Left colon (tissue), 2 donors: Measurements from ENCODE around the gene SLC6A19. TPM values are rescaled to one million over a fixed set of nuclear protein-coding genes. Genes with fewer than 3 reads are reported as not detected.

Source experiments
- ATAC-seq: fragments of 200-7000 bp; cut with Tn5 transposase; one replicate; pipeline ENCODE4 v1.9.1; 2020; ENCODE audit warnings: mild to moderate bottlenecking, moderate library complexity
- DNase-seq, 2 donors: peaks; one replicate each; pipeline ENCODE4 v3.0.0-alpha.2; 2020
- intact Hi-C, 2 donors: fragments of 100-400 bp; cut with DNase I in 1 of 2; cut with micrococcal nuclease in 1 of 2; formaldehyde crosslinking; loops; one replicate each; pipeline versions ENCODE4 v1.11.2 to v1.14.0; 2022; cut with DNase I, micrococcal nuclease
- total RNA-seq, 2 donors: library from RNA; stranded (reverse); fragmentation: NEBNext Ultra II Directional; extraction: Animal tissue kit (Norgen Biotek cat#: 25700); gene quantifications; one replicate each; pipeline ENCODE4 v1.2.1, GENCODE V29; 2021
- donor health status: DM: no; HTN: no; CAD: no.
- donor health status: DM: yes; HTN: yes; CAD: no.

The SLC6A19 gene
- total RNA-seq, 2 donors from 2014 or later: 5.8 to 72.5 TPM

DNA sequence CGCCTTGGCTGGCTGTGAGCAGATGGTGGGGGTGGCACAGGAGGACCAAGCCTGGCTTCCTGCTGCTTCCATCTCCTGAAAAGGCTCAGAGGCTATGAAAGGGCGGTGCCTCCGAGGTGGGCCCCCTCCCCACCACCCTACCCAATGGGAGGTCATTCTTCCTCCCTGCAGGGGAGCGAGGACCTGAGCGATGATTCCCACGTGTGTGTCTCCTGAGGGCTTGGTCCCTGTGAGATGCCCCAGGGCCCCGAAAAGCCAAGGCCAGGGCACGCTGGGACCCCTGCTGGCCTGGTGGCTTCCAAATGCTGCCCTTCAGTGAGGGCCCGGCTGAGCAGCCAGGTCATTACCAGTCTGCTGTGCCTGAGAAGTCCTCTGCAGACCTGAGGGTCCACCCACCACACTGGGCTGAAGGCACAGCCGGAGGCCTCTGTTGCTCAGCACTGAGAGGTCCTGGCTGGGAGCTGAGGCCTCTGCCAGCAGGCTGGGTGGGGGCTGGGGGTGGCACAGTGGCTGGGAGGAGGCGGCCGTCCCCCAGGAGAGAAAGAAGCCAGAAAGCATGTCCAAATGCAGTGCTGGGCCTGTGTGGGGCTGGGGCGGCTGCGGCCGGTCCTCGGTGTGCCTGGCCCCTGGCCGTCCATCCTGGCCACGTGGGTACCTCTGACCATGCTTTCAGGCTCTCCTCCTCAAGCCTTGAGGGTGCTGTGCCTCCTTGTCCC is 14.0 kb upstream of the SLC6A19 start:
- ATAC-seq (no peak), DNase-seq (peak in 1 of 2 donors; percentile 20)
- intact Hi-C loops: no loop called here

- intact Hi-C loops: no loop called here
- DNase-seq (peak in 1 of 2 donors; percentile 8), ATAC-seq (no peak)
Observed at GRCh38 chr5:1187950-1188334, 13.5 kb upstream of the SLC6A19 start.

DNA sequence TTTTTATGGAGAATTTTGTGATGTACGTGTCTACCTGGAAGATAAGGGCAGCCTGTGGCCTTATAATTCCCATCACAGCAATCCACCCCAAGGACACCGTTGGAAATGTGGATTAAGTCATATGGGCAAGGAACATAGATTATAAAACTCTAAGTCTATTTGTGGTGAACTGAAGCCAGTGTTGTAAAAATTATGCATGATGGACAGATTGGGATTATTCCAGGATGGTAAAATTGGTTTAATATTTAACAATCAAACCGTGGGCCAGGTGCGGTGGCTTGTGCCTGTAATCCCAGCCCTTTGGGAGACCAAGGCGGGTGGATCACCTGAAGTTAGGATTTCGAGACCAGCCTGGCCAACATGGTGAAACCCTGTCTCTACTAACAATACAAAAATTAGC is 12.9 kb upstream of the SLC6A19 start:
- intact Hi-C loops: no loop called here
- DNase-seq (peak in 1 of 2 donors; percentile 21), ATAC-seq (peak; percentile 79)

DNA sequence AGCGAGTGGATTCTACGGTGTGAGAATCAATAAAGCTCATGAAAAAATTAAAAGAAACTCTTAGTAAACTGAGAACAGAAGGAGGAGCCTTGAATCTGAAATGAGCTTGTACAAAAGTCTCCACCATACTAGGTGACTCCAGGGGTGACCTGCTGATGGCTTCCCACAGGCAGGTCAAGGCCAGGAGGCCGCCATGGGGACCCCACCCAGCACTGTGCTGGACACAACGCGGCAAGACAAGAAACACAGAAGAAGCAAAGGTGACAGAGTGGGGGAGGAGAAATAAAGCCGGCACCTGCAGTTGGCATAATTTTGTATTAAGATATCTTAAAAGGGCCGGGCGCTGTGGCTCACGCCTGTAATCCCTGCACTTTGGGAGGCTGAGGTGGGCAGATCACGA is 12.1 kb upstream of the SLC6A19 start:
- DNase-seq: no peak
- intact Hi-C loops: no loop called here
- ATAC-seq: no peak

DNA sequence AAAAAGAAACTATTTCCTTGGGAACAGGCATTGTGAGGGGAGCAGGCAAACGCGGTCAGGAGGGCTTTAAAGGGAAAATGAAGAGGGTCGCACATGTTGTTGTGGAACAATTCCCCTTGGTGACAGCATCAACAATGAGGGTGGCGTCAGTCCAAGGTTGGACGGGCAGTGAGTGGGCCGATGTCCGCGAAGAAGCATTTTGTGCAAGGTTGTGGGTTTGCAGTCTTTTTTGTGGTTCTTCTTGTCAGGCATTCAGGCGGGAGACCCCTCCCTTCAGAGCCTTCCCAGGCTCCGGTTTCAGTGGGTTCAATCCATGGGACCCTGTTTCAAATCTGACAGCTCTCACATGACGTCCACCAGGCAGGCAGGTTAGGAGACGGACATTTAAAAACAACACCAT is 11.1 kb upstream of the SLC6A19 start:
- intact Hi-C loops: no loop called here
- DNase-seq (peak in 1 of 2 donors; percentile 7), ATAC-seq (no peak)

DNA sequence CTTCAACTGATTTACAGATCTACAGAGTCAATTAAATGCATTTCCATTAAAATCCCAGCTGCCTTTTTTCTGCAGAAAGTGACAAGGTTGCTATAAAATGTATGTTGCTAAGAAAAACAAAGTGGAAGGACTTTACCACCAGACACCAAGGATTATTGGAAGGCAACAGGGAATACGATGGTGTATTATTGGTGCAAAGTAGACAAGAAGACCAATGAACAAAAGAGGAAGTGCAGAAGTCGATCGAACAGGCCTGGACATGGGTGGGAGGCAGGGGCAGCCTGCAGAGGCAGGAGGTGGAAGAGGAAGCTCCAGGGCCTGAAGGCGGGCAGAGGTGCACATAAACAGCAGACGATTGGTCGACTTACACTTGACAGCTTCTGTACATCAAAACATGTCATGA is 10.6 kb upstream of the SLC6A19 start:
- no peak for ATAC-seq
- intact Hi-C loops: no loop called here

DNA sequence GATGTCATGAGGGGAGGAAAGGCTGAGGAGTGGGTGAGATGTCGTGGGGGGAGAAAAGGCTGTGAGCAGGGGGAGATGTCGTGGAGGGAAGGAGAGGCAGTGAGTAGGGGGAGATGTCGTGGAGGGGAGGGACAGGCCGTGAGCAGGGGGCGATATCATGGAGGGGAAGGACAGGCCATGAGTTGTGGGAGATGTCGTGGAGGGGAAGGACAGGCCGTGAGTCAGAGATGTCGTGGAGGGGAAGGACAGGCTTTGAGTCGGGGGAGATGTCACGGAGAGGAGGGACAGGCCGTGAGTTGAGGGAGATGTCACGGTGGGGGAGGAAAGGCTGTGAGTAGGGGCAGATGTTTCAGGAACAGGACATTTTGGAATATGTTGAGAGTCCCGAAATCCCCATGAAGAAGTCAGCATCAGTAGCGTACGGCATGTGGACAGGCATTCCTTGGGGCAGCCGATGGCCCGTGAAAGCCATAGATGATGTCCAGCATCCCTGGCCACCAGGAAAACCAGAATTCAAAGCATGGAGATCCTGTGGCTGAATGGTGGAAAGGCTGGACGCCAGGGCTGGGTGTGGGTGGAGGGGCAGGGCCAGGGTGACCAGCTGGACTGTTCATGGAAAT is 8.3 kb upstream of the SLC6A19 start:
- ATAC-seq: no peak
- intact Hi-C loops: no loop called here
- DNase-seq: peak in 1 of 2 donors; percentile 10

More for the DNA sequence above, 10.6 kb upstream of the SLC6A19 start:
- DNase-seq: peak in 1 of 2 donors; percentile 30

DNA sequence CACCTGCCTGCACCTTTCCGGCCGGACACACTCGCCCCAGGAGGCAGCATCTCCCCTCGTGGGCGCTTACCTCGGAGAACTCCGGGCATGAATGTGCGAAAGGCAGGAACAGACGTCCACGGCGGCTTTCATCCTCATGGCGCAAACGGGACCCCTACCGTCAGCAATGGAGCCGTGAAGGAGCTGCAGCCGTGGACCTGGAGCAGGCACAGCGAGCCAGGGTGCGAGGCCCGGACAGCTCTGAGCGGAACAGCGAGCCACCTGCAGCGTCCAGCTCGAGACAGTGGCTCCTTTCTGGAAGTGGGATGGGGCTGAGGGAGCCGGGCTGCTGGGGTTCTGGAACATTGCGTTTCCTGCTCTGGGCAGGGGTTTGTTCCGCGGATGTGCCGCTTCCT is 7.8 kb upstream of the SLC6A19 start:
- intact Hi-C loops: no loop called here
- no peak for ATAC-seq
- peak in 1 of 2 donors; percentile 13 for DNase-seq

GRCh38 chr5:1194378-1194777 is 7.0 kb upstream of the SLC6A19 start:
- intact Hi-C loops: no loop called here
- no peak for DNase-seq
- ATAC-seq: no peak

- intact Hi-C loops: no loop called here
- no peak for ATAC-seq
- DNase-seq: peak in 1 of 2 donors; percentile 10
Observed at GRCh38 chr5:1195439-1195838, 6.0 kb upstream of the SLC6A19 start.

DNA sequence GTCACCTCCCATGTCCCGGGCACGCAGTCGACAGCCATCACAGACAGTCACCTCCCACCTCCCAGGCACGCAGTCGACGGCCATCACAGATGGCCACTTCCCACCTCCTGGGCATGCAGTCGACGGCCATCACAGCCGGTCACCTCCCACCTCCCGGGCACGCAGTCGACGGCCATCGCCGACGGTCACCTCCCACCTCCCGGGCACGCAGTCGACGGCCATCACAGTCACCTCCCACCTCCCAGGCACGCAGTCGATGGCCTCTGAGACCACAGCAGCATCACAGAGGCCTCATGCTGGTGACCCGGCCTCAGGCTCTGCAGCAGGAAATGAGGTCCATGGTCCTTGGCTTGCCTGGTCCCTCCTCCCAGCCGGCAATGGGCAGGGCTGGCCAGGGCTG is 5.5 kb upstream of the SLC6A19 start:
- intact Hi-C loops: no loop called here
- peak in 1 of 2 donors; percentile 13 for DNase-seq
- ATAC-seq: no peak

- no peak for ATAC-seq
- DNase-seq: no peak
- intact Hi-C loops: no loop called here
Observed at GRCh38 chr5:1196562-1196961, 4.8 kb upstream of the SLC6A19 start.

DNA sequence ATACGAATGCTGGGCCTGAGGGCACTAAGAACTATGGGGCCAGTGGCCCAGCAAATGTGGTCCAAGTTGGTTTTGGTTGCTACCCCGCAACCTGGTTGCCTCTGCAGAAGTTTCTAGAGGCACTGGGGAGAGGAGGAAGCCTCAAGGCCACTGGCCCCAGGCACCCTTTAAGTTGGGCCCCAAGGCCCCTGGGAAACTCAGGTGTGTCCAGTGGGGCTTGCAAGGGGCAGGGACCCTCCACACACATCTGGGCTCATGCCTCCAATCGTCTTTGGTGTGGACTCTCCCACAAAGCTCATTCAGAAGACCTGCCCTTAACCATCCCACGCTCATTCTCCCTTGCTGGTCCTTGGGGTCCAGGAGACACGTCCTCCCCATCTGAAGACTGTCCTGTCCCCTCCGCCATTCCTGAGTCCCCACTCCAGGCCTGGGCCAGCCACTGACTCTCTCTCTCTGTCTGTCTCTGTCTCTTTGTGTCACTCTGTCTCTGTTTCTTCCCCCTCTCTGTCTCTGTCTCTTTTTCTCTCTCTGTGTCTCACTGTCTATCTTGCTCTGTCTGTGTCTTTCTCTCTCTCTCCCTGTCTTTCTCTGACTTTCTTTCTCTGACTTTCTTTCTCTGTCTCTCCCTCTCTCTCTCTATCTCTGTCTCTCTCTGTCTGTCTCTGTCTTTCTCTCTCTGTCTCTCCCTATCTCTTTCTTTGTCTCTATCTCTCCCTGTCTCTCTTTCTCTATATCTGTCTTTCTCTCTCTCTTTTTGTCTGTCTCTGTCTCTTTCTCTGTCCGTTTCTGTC is 3.3 kb upstream of the SLC6A19 start:
- no peak for DNase-seq
- no peak for ATAC-seq
- intact Hi-C loops: no loop called here

DNA sequence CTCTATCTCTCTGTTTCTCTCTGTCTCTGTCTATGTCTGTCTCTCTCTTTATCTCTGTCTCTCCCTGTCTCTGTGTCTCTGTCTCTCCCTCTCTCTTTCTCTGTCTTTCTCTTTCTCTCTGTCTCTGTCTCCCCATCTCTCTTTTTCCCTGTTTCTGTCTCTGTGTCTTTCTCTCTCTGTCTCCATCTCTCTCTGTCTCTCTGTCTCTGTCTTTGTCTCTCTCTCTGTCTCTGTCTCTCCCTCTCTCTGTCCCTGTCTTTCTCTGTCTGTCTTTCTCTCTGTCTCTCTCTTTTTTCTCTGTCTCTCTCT is 2.1 kb upstream of the SLC6A19 start:
- DNase-seq (no peak), ATAC-seq (no peak)
- intact Hi-C loops: no loop called here

GRCh38 chr5:1199649-1200494 is 1.5 kb upstream of the SLC6A19 start:
- ATAC-seq: peak; percentile 47
- peak; percentile 24 to 34 for DNase-seq
- intact Hi-C loops: no loop called here

DNA sequence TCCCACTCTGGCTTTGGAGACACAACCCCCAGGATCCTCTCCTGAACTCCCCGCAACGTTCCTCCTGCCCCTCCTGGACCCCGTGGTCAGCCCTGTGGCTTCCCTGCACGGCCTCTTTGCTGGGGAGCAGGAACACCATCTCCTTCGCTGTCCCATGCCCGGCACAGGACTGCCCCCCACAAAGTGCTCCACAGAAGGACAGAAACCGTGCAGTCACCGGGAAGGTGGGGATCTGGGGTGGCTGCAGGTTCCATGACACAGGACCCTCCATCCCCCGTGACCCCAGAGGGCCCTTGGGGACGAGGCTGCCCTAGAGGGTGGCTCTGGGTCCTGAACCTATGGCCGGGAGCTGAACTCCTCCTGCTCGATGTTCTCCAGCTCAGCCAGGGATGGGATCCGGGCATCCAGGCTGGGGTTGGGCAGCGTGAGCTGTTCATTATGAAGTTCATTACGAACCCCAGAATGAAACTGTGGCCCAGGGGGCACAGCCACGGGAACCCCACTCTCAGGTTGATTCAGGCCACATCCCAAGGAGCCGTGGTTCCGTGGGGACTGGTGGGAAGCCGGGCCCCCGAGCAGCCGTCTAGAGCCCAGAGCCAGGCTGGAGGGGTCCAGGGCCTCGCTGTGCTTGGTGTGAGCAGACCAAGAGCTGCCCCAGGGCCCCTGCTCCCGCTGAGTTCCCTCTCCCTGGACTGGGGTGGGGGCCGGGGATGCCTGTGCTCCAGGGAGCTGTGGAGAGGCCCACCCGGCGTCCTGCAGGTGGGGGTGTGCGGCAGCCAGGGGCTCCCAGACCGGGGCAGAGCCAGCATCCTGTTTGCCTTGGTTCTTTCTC is 684 bp upstream of the SLC6A19 start:
- intact Hi-C loops: no loop called here
- ATAC-seq (peak; percentile 0), DNase-seq (peak in 1 of 2 donors; percentile 16)

- ATAC-seq (peak; percentile 15), DNase-seq (peak in 1 of 2 donors; percentile 21)
- intact Hi-C loops: no loop called here
Observed at GRCh38 chr5:1202026-1202797, 817 bp downstream of the SLC6A19 start.

GRCh38 chr5:1202798-1203185 is 1.4 kb downstream of the SLC6A19 start:
- intact Hi-C loops: no loop called here
- ATAC-seq (no peak), DNase-seq (peak in 1 of 2 donors; percentile 9)
